MM.1S (cell line): ENCODE results near the gene STMN3.

Experiments
- DNase-seq: peaks from one replicate; pipeline ENCODE4 v3.0.0-alpha.2; 2015
- H2AFZ ChIP-seq: fragments of 300-600 bp; sonication (generic); 2 replicates; pipeline ENCODE4 v1.6.0; 2016; ENCODE audit warnings: antibody characterized with exemption, low read length
- H3F3A ChIP-seq: fragments of 300-600 bp; sonication (generic); 2 replicates; pipeline ENCODE4 v1.6.1; 2016; ENCODE audit warnings: mild to moderate bottlenecking, antibody characterized with exemption, low read length, moderate library complexity, mixed read lengths; ENCODE audit not compliant: insufficient read depth
- H3K27ac ChIP-seq: fragments of 300-600 bp; sonication (generic); 2 replicates; pipeline ENCODE4 v1.5.1; 2016; ENCODE audit warnings: mild to moderate bottlenecking, low read length
- H3K27me3 ChIP-seq: fragments of 300-600 bp; sonication (generic); replicated peaks from 2 replicates; pipeline ENCODE4 v1.6.0; 2016; ENCODE audit warnings: low read length; ENCODE audit not compliant: insufficient read depth
- H3K36me3 ChIP-seq: fragments of 300-600 bp; sonication (generic); replicated peaks from 2 replicates; pipeline ENCODE4 v1.6.1; 2016; ENCODE audit warnings: mild to moderate bottlenecking, low read length, mixed read lengths; ENCODE audit not compliant: insufficient read depth
- H3K4me1 ChIP-seq: fragments of 300-600 bp; sonication (generic); 2 replicates; pipeline ENCODE4 v1.6.1; 2016; ENCODE audit warnings: low read length, mixed read lengths
- H3K4me2 ChIP-seq: fragments of 300-600 bp; sonication (generic); 2 replicates; pipeline ENCODE4 v1.6.0; 2016; ENCODE audit warnings: low read depth, low read length
- H3K4me3 ChIP-seq: fragments of 300-600 bp; sonication (generic); 2 replicates; pipeline ENCODE4 v1.5.1; 2016; ENCODE audit warnings: low read length, mixed read lengths
- H3K79me2 ChIP-seq: fragments of 300-600 bp; sonication (generic); 2 replicates; pipeline ENCODE4 v1.6.1; 2016; ENCODE audit warnings: mixed run types, low read length, mixed read lengths
- H3K9ac ChIP-seq: fragments of 300-600 bp; sonication (generic); 2 replicates; pipeline ENCODE4 v1.6.1; 2016; ENCODE audit warnings: low read length, mixed read lengths
- H3K9me2 ChIP-seq: fragments of 300-600 bp; sonication (generic); replicated peaks from 2 replicates; pipeline ENCODE4 v1.6.1; 2016; ENCODE audit warnings: mild to moderate bottlenecking, low read length, mixed read lengths; ENCODE audit not compliant: insufficient read depth
- H3K9me3 ChIP-seq: fragments of 300-600 bp; sonication (generic); replicated peaks from 2 replicates; pipeline ENCODE4 v1.6.1; 2016; ENCODE audit warnings: mild to moderate bottlenecking, low read length, mixed read lengths; ENCODE audit not compliant: insufficient read depth
- H4K20me1 ChIP-seq: fragments of 300-600 bp; sonication (generic); 2 replicates; pipeline ENCODE4 v1.6.1; 2016; ENCODE audit warnings: mild to moderate bottlenecking, low read length, moderate library complexity, mixed read lengths; ENCODE audit not compliant: insufficient read depth
- CTCF ChIP-seq: fragments of 300-600 bp; sonication (generic); IDR thresholded peaks from 2 replicates; pipeline ENCODE4 v1.5.1; 2016; ENCODE audit warnings: antibody characterized with exemption, low read length, mixed read lengths
- EZH2 ChIP-seq: fragments of 300-600 bp; sonication (generic); optimal IDR thresholded peaks from 2 replicates; pipeline ENCODE3; 2017; ENCODE audit warnings: low read depth, mild to moderate bottlenecking, antibody characterized with exemption, low read length, mixed read lengths
- EZH2phosphoT487 ChIP-seq: fragments of 300-600 bp; sonication (generic); IDR thresholded peaks from 2 replicates; pipeline ENCODE4 v1.6.1; 2018; ENCODE audit warnings: antibody characterized with exemption, low read length

The STMN3 gene

GRCh38 chr20:63687419-63688178 is 34.4 kb upstream of the STMN3 start:
- no peaks in the 10 kb centered on the region for H4K20me1 ChIP-seq
- no peak for DNase-seq
- no peaks in the 10 kb centered on the region for H3K9me3 ChIP-seq
- H3K4me3 ChIP-seq: no peak overlapping the region
- no peak overlapping the region for H3K27ac ChIP-seq
- H3F3A ChIP-seq: no peaks in the 10 kb centered on the region
- no peaks in the 10 kb centered on the region for H3K27me3 ChIP-seq
- H3K36me3 ChIP-seq: no peaks in the 10 kb centered on the region
- H3K79me2 ChIP-seq: no peaks in the 10 kb centered on the region
- H3K4me1 ChIP-seq: no peaks in the 10 kb centered on the region
- no peak for TF ChIP-seq EZH2
- no peak for TF ChIP-seq CTCF
- TF ChIP-seq EZH2phosphoT487: no peak
- H3K9me2 ChIP-seq: no peaks in the 10 kb centered on the region
- H3K9ac ChIP-seq: no peak overlapping the region
- H2AFZ ChIP-seq: no peak overlapping the region
- no peak overlapping the region for H3K4me2 ChIP-seq

- Histone ChIP-seq H3K9me2 (no peaks in the 10 kb centered on the region), H3K4me3 (no peak overlapping the region), H3K9me3 (no peaks in the 10 kb centered on the region), H4K20me1 (no peaks in the 10 kb centered on the region), H3K79me2 (no peaks in the 10 kb centered on the region), H3K4me1 (no peaks in the 10 kb centered on the region), H3K36me3 (no peaks in the 10 kb centered on the region), H2AFZ (no peak overlapping the region), H3K27me3 (no peaks in the 10 kb centered on the region), H3K27ac (no peak overlapping the region), H3K4me2 (no peak overlapping the region), H3F3A (no peaks in the 10 kb centered on the region), H3K9ac (no peak overlapping the region)
- DNase-seq: no peak
- TF ChIP-seq EZH2phosphoT487 (no peak), CTCF (no peak), EZH2 (no peak)
Measured at GRCh38 chr20:63686492-63687321, 33.5 kb upstream of the STMN3 start.

- Histone ChIP-seq H3F3A (no peaks in the 10 kb centered on the region), H3K36me3 (no peaks in the 10 kb centered on the region), H4K20me1 (no peaks in the 10 kb centered on the region), H3K79me2 (no peaks in the 10 kb centered on the region), H3K9me2 (no peaks in the 10 kb centered on the region), H3K4me3 (no peak overlapping the region), H3K4me1 (no peaks in the 10 kb centered on the region), H3K27me3 (no peaks in the 10 kb centered on the region), H3K9me3 (no peaks in the 10 kb centered on the region), H3K27ac (no peak overlapping the region), H3K4me2 (no peak overlapping the region), H2AFZ (no peak overlapping the region), H3K9ac (no peak overlapping the region)
- no peak for TF ChIP-seq EZH2phosphoT487
- TF ChIP-seq EZH2: no peak
- TF ChIP-seq CTCF: no peak
- no peak for DNase-seq
Measured at GRCh38 chr20:63686094-63686491, 32.9 kb upstream of the STMN3 start.
